ENCODE results near the gene CLCA4. TPM values are rescaled to one million over a fixed set of nuclear protein-coding genes. Genes with fewer than 3 reads are reported as not detected.

The CLCA4 gene
- total RNA-seq, 1 donor from 2014 or later: not detected

DNA sequence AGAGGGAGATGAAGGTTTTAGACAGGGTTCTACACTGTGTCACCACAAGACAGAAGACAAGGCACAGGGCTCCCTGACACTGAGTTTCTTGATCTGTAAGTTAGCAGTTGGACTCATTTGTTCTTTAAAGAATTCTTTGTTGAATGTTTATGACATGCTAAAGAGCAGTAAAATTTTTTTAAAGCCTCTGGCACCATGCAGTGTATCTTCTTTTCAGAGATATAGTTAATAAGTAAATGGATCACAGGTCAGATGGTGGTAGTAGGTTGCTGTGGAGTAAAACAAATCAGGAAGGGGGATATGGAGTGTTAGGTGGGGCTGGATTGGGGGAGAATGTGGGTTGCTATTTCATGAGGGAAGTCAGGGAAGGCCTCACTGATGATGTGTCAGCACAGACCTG, 2.0 kb downstream of the CLCA4 start:
- DNase-seq (ENCODE audit: low spot score, unreplicated experiment): no peak
- Mint-ChIP-seq H3K27me3 (no peaks in the 10 kb centered on the region), H3K27ac (no peak overlapping the region), H3K36me3 (ENCODE audit: insufficient read depth) (no peaks in the 10 kb centered on the region), H3K4me1 (ENCODE audit: low read depth) (no peaks in the 10 kb centered on the region), H3K9me3 (ENCODE audit: low read depth) (peaks cover 8% of the 10 kb centered on the region), H3K4me3 (ENCODE audit: low read depth) (no peak overlapping the region)
- TF ChIP-seq, protein P1, sequence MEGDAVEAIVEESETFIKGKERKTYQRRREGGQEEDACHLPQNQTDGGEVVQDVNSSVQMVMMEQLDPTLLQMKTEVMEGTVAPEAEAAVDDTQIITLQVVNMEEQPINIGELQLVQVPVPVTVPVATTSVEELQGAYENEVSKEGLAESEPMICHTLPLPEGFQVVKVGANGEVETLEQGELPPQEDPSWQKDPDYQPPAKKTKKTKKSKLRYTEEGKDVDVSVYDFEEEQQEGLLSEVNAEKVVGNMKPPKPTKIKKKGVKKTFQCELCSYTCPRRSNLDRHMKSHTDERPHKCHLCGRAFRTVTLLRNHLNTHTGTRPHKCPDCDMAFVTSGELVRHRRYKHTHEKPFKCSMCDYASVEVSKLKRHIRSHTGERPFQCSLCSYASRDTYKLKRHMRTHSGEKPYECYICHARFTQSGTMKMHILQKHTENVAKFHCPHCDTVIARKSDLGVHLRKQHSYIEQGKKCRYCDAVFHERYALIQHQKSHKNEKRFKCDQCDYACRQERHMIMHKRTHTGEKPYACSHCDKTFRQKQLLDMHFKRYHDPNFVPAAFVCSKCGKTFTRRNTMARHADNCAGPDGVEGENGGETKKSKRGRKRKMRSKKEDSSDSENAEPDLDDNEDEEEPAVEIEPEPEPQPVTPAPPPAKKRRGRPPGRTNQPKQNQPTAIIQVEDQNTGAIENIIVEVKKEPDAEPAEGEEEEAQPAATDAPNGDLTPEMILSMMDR (IDR thresholded peaks at IDR 0.05; ENCODE audit: unreplicated experiment): no peak

DNA sequence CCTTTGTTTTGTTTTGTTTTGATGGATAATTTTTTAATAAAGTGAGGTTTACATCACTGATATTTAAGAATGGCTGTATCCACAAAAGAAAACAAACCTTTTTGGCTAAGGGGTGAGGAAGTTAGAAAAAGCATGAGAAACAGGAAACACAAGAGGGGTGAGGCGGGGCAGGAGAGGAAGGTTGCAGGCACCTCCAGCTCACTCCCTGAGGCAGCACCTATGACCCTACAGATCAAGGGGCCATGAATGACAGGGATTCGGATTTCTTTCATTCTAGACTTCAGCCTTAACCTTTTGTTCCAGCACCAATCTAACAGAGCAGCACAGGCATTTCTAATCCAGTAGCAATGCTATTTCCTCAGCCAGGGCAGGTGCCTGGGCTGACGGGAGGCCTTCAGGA, 4.4 kb downstream of the CLCA4 start:
- Mint-ChIP-seq H3K4me1 (ENCODE audit: low read depth) (no peaks in the 10 kb centered on the region), H3K27me3 (no peaks in the 10 kb centered on the region), H3K4me3 (ENCODE audit: low read depth) (no peak overlapping the region), H3K27ac (no peak overlapping the region), H3K36me3 (ENCODE audit: insufficient read depth) (no peaks in the 10 kb centered on the region), H3K9me3 (ENCODE audit: low read depth) (peaks cover 9% of the 10 kb centered on the region)
- TF ChIP-seq, protein P1 (IDR thresholded peaks at IDR 0.05; ENCODE audit: unreplicated experiment): no peak
- no peak for DNase-seq (ENCODE audit: low spot score, unreplicated experiment)

DNA sequence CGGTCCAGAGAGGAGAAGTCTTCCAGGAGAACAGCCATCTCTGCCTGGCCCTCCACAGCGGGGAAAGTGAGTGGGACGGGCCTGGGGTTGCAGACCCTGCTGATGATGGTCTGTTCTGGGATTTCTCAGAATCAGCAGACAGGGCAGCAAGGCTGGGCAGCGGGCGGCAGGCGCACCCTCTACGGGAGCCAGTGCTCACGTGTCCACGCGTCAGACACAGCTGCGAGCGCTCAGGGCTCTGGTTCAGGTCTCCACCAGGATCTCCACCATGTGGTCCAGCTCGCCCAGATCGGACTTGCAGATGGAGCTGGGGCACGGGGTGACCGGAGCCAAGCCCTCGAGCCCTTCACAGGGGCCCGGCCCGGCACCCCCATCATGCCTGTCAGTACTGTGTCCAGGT, 5.5 kb downstream of the CLCA4 start:
- Mint-ChIP-seq H3K27ac (no peak overlapping the region), H3K27me3 (no peaks in the 10 kb centered on the region), H3K36me3 (ENCODE audit: insufficient read depth) (no peaks in the 10 kb centered on the region), H3K4me3 (ENCODE audit: low read depth) (no peak overlapping the region), H3K9me3 (ENCODE audit: low read depth) (peaks cover 12% of the 10 kb centered on the region), H3K4me1 (ENCODE audit: low read depth) (no peaks in the 10 kb centered on the region)
- no peak for DNase-seq (ENCODE audit: low spot score, unreplicated experiment)
- TF ChIP-seq, protein P1 (IDR thresholded peaks at IDR 0.05; ENCODE audit: unreplicated experiment): no peak

DNA sequence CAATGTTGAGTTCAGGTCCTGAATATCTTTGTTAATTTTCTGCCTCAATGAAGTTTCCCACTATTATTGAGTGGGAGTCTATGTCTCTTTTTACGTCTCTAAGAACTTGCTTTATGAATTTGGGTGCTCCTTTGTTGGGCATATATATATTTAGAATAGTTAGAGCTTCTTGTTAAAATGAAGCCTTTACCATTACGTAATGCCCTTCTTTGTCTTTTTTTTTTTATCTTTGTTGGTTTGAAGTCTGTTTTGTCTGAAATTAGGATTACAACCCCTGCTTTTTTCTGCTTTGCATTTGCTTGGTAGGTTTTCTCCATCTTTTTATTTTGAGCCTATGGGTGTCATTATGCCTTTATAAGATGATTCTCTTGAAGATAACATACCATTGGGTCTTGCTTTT, 10.9 kb downstream of the CLCA4 start:
- Mint-ChIP-seq H3K4me3 (ENCODE audit: low read depth) (no peak overlapping the region), H3K4me1 (ENCODE audit: low read depth) (no peaks in the 10 kb centered on the region), H3K27ac (no peak overlapping the region), H3K27me3 (no peaks in the 10 kb centered on the region), H3K9me3 (ENCODE audit: low read depth) (peaks cover 17% of the 10 kb centered on the region), H3K36me3 (ENCODE audit: insufficient read depth) (no peaks in the 10 kb centered on the region)
- TF ChIP-seq, protein P1 (IDR thresholded peaks at IDR 0.05; ENCODE audit: unreplicated experiment): no peak
- DNase-seq (ENCODE audit: low spot score, unreplicated experiment): no peak

DNA sequence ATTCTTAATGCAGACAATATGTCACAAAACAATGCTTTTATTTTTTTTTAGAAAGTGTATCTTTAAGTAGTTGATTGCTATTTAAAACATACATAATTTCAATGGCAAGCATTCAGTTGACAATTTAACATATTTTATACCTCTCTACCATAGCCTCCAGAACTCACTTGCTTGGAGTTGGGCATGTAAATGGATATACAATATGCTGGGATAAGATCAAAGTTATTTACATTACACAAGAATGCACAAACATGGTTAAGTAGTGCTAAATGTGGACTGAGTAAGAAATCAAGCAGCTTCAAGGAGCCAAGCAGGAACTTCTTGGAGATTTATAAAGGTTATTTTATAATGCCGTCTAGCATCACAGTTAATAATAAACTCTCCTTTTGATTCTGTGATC, 17.0 kb downstream of the CLCA4 start:
- TF ChIP-seq, protein P1 (IDR thresholded peaks at IDR 0.05; ENCODE audit: unreplicated experiment): no peak
- H3K36me3 Mint-ChIP-seq (ENCODE audit: insufficient read depth): no peaks in the 10 kb centered on the region
- no peak for DNase-seq (ENCODE audit: low spot score, unreplicated experiment)
- H3K9me3 Mint-ChIP-seq (ENCODE audit: low read depth): peaks cover 2% of the 10 kb centered on the region
- no peaks in the 10 kb centered on the region for H3K27me3 Mint-ChIP-seq
- H3K4me1 Mint-ChIP-seq (ENCODE audit: low read depth): no peaks in the 10 kb centered on the region
- no peak overlapping the region for H3K27ac Mint-ChIP-seq
- H3K4me3 Mint-ChIP-seq (ENCODE audit: low read depth): no peak overlapping the region

Measured in progenitor cell of endocrine pancreas (in vitro differentiated cells).